Stimulated activated CD8-positive, alpha-beta memory T cell treated with anti-CD3 and anti-CD28 coated beads, Interleukin-15, amount 100 ng/mL, for 48 hours (primary cell): Measurements from ENCODE around the gene OGFOD3.
"Not testable (repeated sequence)": the region's sequence is repeated elsewhere in the genome, so short reads cannot be mapped to it uniquely, and the experiment has no call there.

Source experiments
- DNase-seq, 2 donors: peaks; one replicate each; pipeline ENCODE4 v3.0.0-alpha.2; 2020; ENCODE audit warnings: low read depth in 2 of 2

The OGFOD3 gene

GRCh38 chr17:82418001-82418986 lies at the start of gene OGFOD3, which contains the start of gene HEXD:
Gene OGFOD3 (minus strand): TSS chr17:82418586. CDS start chr17:82418485, 101 bp downstream.
Gene HEXD (plus strand): TSS chr17:82418347. CDS start chr17:82419800, 1,453 bp downstream.
- peak; percentile 78 for DNase-seq

GRCh38 chr17:82465023-82465603 lies 46.7 kb upstream of the OGFOD3 start:
- DNase-seq, result no peak

- DNase-seq, result no peak
These were observed 46.2 kb upstream of the OGFOD3 start for GRCh38 chr17:82464567-82464929.

DNA sequence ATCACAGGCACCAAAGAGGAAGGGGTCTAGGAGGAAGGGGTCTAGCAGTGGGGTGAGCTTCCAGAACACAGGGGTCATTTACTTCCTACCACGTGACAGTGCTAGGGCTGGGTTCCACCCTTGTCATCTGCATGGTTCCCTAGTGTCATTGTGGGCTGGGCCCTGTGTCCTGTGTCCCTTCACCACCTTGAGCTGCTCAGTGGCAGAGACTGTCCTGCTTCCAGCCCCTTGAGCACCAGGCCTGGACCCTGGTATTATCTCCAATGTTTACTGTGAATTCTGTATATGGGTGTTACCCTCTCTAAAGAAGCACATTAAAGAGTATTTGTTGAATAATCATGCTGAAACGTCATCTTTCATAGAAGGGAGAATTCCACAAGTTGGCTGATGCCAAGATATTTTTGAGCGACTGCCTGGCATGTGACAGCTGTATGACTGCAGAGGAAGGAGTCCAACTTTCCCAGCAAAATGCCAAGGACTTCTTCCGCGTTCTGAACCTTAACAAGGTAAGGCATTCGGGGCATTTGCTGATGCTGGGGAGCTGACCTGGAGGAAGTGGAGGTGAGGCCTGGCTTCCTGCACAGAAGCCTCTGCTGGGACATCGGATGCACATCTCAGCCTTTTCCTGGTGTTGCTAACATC lies 45.7 kb upstream of the OGFOD3 start:
- DNase-seq, result no peak

DNA sequence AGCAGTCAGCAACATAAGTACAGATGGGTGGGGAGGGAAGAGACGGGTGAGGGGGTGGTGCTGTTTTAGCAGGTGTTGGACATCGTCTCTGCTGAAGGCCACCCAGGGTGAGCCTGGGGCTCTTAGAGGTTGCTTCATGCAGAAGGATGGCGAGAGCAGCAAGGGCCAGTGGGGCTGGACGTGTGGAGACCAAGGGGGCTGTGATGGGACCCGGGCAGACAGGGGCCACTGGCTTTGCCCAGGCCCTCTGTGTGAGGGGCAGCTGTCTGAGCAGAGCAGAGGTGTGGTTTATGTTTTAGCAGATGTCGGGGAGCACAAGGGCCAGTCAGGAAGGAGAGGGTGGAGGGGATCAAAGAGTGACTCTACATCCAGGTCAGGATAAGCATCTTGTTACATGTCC lies 45.0 kb upstream of the OGFOD3 start:
- no peak for DNase-seq

- DNase-seq, result no peak
These were observed 43.6 kb upstream of the OGFOD3 start for GRCh38 chr17:82461827-82462524.

DNA sequence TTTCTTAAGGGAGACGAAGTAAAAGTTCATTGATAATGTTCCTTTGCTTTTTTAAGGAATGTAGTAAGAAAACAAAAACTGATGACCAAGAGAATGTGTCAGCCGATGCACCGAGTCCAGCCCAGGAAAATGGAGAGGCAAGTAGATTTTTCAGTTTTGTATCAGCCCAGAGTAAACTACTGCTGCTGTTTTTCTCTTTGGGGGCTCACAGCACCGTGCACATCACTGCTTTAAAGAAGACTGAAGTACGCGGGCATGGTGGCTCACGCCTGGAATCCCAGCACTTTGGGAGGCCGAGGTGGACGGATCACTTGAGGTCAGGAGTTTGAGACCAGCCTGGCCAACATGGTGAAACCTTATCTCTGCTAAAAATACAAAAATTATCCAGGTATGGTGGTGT lies 41.5 kb upstream of the OGFOD3 start:
- not testable (repeated sequence) for DNase-seq

- DNase-seq, result no peak
These were observed 40.6 kb upstream of the OGFOD3 start for GRCh38 chr17:82458885-82459424.

- peak; percentile 95 to 98 for DNase-seq
These were observed 39.9 kb upstream of the OGFOD3 start, which contains the start of gene NARF for GRCh38 chr17:82458179-82458884. Gene NARF (plus strand): TSS chr17:82458741. CDS start chr17:82458804, 63 bp downstream.

DNA sequence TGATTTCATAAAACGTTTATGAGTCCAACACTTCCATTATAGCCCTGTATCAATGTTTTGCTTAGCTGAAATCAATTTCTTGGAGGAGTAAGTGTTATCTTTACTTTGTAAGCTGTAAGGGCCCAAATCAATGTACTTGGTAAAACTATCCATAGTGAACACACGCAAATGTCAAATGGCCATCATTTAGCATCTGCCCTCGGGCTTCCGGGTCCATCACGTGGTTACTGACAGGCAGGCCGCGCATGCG lies 39.5 kb upstream of the OGFOD3 start:
- peak in 1 of 2 donors; percentile 90 for DNase-seq

GRCh38 chr17:82457073-82457928 lies 38.9 kb upstream of the OGFOD3 start:
- no peak for DNase-seq

DNA sequence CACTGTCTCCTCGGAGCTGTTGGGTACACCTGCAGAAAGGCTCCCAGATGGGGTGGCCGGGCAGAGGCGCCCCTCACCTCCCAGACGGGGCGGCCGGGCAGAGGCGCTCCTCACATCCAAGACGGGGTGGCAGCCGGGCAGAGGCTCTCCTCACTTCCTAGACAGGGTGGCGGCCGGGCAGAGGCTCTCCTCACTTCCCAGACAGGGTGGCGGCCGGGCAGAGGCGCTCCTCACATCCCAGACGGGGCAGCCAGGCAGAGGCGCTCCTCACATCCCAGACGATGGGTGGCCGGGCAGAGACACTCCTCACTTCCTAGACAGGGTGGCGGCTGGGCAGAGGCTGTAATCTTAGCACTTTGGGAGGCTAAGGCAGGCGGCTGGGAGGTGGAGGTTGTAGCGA lies 35.3 kb upstream of the OGFOD3 start:
- not testable (repeated sequence) for DNase-seq

- DNase-seq, result not testable (repeated sequence)
These were observed 34.8 kb upstream of the OGFOD3 start for GRCh38 chr17:82453151-82453550.

DNA sequence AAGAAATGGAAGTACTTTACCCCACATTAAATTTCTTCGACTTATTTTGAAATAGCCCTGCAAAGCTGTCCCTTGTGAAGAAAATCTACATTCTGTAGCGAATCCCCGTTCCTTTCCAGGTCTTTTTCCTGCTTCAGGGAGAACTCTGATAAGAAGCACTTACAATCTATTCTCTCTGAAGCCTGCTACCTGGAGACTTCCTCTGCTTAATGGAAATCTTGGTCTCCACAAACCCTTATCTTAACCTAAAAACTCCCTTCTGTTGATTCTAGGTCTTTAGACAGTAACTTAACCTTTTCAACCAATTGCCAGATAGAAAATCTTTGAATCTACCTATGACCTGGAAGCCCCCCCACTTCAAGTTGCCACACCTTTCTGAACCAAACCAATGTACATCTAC lies 33.8 kb upstream of the OGFOD3 start:
- DNase-seq, result no peak

DNA sequence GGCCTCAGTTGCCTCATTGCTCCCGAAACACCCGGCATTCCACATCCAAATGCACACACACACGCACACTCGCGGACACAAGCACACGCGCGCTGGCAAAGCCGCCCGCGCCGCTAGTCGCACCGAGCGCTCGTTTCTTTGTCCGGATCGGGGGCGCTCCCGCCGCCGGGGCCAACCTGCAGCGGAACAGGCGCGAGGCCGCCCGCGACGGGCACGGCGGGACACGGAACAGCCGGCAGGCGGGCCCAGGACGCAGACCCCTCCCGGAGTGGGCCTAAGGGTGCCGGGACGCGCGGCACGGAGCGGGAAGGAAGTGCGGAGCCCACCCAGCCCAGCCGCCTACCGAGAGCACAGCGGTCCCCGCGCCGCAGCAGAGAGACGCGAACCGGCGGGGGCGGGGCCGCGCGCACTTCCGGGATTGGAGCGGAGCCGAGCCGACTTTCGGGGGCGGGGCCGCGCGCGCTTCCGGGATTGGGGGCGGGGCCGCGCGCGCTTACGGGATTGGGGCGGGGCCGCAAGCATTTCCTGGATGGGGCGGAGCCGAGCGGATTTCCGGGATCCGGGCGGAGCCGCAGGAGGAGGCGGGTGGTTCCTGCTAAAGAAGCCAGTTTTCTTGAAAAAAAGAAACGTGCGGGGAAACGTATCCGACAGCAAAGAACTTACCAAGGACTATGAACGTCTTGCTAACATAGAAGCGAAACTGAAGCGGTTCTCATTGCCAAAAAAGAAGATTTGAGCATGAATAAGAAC lies 32.1 kb upstream of the OGFOD3 start, which contains the start of gene CYBC1:
CYBC1 (minus strand) TSS at position 396 of the 750 bp plus-strand sequence. CDS start 1,498 bp downstream, outside the sequence.
- DNase-seq, result peak; percentile 89 to 92

- DNase-seq, result peak in 1 of 2 donors; percentile 32
These were observed 31.5 kb upstream of the OGFOD3 start for GRCh38 chr17:82449883-82450356.

DNA sequence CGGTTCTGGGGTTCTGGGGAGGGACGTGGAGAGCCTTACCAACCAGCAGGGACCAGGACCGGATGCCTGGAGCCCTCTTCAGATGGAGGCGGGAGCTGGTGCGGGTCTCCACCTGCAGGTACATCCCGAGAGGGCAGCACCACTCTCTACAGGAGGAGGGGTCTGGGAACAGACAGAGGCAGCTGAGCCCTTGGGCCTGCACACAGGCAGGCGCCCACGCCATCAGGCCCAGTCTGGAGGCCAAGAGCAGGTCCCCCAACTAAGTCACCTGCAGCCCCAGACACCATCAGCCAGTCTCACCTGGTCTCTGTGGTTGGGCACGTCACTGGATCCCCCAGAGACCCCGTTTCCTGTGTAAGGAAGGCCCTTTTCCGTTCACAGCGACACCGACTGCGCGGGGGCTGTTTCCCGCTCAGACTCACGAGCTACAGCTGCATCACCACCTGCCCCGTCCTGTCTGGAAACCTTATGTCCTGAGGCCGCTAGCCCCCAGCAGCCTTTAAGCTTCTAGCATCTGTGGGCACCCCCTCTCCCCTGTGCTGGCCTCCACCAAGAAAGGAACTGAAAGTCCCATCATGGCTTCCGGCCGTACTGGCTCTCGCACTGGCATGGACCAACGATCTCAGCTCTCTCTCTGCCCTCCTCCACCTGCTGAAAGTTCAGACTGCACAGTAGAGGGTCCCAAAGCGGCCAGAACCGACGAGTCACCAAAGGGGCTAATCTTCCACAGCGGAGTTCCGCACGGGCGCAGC lies 30.9 kb upstream of the OGFOD3 start:
- DNase-seq, result peak; percentile 58 to 64

GRCh38 chr17:82447876-82448275 lies 29.5 kb upstream of the OGFOD3 start:
- no peak for DNase-seq
